GM12891 (cell line): ENCODE data around the gene IMMP2L.

Experiments
- POLR2A ChIP-seq: IDR thresholded peaks from 2 replicates; pipeline ENCODE4 v1.6.1; 2011; ENCODE audit warnings: low read depth, low read length, control low read depth
- POLR2AphosphoS5 ChIP-seq: IDR thresholded peaks from 2 replicates; pipeline ENCODE4 v1.6.1; 2011; ENCODE audit warnings: low read depth, low read length, control low read depth
- POU2F2 ChIP-seq: IDR thresholded peaks from 2 replicates; pipeline ENCODE4 v1.6.1; 2011; ENCODE audit warnings: low read depth, mild to moderate bottlenecking, control low read depth, low read length, moderate library complexity
- SPI1 ChIP-seq: IDR thresholded peaks from 2 replicates; pipeline ENCODE4 v1.6.1; 2011; ENCODE audit warnings: low read depth, low read length, control low read depth
- TAF1 ChIP-seq: IDR thresholded peaks from 2 replicates; pipeline ENCODE4 v1.6.1; 2011; ENCODE audit warnings: low read depth, low read length, control low read depth

GRCh38 chr7:110944448-110944847 lies 617.8 kb downstream of the IMMP2L start:
- TF ChIP-seq POLR2AphosphoS5 (no peak), POLR2A (no peak), POU2F2 (no peak), SPI1 (no peak), TAF1 (no peak)
